HG02798 (cell line): ENCODE data around the gene LRP1B.
"Not testable (repeated sequence)": the region's sequence is repeated elsewhere in the genome, so short reads cannot be mapped to it uniquely, and the experiment has no call there.

ENCODE experiments used
- ATAC-seq: cut with Tn5 transposase; IDR thresholded peaks from one replicate; pipeline ENCODE4 v1.9.1; 2021; ENCODE audit warnings: mild to moderate bottlenecking; ENCODE audit not compliant: unreplicated experiment, poor library complexity

The LRP1B gene

DNA sequence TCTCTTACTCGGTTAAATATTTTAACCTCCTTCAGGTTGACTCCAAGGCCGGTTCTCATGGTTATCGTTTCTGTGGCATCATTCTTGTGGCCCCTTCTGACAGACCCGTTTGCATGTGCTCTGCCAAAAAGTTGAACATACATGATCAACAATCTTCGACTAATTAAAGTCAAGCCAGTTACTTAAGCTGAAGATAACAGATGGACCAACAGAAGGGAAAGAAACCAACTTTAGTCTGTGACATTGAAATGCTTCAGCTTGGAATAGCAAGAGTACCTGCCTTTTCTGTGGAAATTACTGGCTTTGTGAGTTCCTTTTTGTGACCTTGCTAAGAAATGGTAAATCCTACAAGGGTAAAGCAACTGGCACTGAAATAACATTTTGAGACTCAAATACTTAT lies 1429.1 kb downstream of the LRP1B start:
- ATAC-seq = no peak

DNA sequence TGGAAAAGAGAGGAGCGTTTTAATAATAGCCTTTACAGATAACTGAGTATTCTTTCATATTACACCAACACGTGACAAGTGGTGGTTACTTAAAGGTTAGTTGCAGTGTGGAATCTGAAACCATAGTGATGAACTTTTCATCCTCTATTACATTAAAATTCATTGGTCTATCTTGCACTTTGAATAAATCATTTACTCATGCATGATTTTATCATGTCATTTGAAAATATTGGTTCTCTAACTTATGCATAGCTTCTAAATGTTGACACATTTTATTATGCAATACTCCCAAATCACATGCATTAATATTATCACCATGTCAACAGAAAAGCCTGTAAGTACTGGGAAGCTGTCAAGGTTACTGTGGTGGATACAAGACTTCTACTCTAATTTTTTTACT lies 1432.2 kb downstream of the LRP1B start:
- no peak for ATAC-seq

DNA sequence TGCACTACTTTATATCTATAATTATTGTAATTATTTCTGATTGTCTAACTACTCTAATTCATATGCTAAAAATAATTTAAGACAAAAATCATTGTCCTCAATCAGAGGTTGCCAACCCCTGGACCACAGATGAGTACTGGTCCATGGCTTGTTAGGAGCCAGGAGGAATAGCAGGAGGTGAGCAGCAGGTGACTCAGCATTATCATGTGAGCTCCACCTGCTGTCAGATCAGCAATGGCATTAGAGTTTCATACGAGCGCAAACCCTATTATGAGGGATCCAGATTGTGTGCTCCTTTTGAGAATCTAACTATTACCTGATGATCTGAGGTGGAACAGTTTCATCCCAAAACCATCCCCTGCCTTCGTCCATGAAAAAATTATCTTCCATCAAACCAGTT lies 1434.4 kb downstream of the LRP1B start:
- no peak for ATAC-seq

GRCh38 chr2:140695155-140695554 lies 1435.7 kb downstream of the LRP1B start:
- no peak for ATAC-seq

GRCh38 chr2:140687825-140688224 lies 1443.0 kb downstream of the LRP1B start:
- ATAC-seq = no peak

DNA sequence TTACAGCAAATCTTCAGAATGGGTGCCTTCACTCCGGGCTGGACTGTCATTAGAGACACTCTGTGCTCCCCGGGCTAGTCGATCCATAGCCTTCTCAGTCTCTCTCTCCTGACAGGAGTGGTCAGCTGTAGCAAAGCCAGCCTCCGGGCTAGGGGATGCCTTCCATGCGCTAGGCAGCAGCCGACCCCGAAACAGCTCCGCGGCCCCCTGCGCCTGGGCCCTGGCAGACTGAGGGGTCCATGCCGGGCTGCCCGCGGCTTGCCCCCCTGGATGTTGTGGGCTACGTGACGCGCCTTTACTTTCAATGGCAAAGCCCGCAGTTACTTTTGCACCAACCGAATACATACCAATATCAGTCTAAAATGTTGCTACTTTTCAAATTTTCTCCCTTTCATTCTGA lies 1447.2 kb downstream of the LRP1B start:
- ATAC-seq = no peak

DNA sequence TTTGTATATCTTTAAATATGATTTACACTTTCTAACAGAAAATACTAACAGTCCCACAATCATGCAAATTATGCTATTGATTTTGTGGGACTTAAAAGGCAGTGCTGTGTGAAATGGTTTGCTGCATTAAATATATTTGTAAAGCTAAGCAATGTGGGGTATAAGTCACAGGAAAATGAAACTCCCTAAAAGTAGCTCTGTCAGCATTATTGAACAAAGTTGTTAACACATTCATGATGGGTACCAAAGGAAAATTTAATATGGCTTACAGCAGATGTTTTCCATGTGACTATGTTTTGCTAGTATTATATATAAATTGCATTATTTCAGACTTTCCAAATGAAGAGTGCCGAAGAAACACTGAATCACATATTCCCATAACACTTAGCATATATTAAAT lies 1450.0 kb downstream of the LRP1B start:
- no peak for ATAC-seq

DNA sequence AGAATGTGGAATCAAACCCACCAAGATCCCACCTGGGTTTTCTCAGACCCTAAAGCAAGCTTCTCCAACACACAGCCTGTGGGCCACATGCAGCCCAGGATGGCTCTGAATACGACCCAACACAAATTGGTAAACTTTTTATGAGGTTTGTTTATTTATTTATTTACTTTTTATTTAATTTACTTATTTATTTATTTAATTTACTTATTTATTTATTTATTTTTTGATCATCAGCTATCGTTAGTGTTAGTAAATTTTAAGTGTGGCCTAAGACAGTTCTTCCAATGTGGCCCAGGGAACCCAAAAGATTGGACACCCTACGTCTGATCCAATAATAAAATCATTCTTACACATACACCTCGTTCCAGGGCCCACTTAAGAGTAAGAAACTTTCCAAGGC lies 1451.1 kb downstream of the LRP1B start:
- ATAC-seq = no peak

DNA sequence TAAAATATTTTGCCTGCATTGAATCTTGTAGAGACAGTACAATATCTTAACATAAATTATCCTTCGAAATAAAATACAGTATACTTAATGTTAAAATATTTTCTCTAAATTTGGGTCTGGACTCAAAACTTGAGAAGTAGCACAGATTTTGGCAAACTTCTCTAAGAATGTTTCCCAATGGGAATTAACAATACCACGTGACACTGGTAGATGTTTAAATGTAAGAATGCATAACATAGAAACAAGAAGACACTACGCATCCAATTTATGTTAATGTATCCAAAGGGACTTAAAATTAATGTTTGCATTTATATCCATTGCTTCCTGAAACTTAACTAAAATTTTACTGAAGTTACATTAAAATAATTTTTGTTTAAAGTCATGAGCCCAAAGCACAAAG lies 1460.9 kb downstream of the LRP1B start:
- no peak for ATAC-seq

- no peak for ATAC-seq
Measured at GRCh38 chr2:140667203-140667602, 1463.6 kb downstream of the LRP1B start.

- no peak for ATAC-seq
Measured at GRCh38 chr2:140662504-140662903, 1468.3 kb downstream of the LRP1B start.

- ATAC-seq = no peak
Measured at GRCh38 chr2:140658760-140659692, 1471.8 kb downstream of the LRP1B start.

DNA sequence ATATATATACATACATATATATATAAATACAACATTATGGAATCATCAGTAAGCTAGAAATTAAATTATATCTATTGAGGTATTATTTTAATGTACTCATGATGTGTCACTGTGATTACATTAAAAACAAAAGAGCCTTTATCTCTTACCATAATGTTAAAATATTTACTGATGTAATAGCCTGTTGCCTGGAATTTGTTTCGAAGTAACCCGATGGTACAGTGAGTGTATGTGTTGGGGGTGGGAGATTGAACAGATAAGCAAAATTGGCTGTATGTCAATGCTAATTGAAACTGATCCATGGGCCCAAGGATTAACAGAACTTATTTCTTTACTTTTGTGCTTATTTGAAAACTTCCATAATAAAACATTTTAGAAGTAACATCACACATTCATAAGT lies 1473.2 kb downstream of the LRP1B start:
- no peak for ATAC-seq

DNA sequence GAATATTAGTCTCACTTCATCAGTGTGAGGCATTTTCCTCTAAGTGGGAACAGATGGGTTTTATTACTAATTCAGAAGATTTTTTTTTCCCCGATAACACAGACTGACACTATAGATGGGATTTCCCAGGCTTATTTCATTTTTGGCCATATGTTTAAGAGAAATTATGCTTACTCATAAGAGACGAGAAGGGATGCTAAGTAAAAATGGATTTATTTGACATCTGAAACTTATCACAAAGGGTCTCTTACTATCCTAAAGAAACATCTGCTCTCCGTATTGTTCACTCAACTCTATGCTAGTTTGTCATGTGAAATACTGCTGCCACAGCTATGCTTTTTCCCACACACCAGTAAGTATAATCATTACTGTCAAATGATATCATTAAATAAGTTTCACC lies 1476.3 kb downstream of the LRP1B start:
- no peak for ATAC-seq

GRCh38 chr2:140650825-140651224 lies 1480.0 kb downstream of the LRP1B start:
- ATAC-seq = no peak

GRCh38 chr2:140650134-140650533 lies 1480.7 kb downstream of the LRP1B start:
- not testable (repeated sequence) for ATAC-seq

DNA sequence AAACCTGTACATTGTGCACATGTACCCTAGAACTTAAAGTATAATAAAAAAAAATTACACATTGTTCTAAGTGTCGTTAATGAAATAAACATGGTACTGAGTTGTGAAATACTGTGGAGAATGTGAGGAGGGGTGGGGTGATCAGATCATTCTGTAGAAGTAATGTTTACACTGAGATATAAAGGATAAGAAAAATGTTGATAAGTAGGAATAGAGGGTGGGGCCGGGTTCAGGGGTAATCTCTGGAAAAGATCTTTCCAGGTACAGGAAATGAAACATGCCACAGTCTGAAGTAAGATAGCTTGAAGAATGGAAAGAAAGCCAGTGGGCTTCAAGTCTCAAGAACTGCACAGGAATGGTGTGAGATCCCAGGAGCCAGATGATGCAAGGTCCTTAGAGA lies 1482.4 kb downstream of the LRP1B start:
- no peak for ATAC-seq

DNA sequence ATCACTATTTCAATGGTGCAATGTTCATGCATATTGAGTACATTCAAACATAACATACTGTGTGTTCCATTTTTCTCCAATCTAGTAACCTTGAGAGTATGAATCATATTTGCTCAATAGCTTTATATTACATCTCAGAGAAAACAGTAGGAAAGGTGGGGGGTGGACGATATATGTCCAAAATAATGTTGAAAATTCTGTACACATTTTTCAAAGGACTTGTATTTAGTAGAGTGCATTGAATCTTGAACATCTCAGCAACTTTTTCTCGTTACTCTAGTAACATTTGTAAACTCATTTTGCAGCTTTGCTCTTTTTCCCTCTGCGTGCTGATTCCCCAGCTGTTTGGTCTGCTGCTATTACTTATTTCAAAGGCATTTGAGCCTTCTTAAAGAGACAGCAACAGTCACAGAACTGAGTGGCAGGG lies 1487.0 kb downstream of the LRP1B start:
- no peak for ATAC-seq

- ATAC-seq = peak; percentile 30
Measured at GRCh38 chr2:140641163-140641562, 1489.7 kb downstream of the LRP1B start.

DNA sequence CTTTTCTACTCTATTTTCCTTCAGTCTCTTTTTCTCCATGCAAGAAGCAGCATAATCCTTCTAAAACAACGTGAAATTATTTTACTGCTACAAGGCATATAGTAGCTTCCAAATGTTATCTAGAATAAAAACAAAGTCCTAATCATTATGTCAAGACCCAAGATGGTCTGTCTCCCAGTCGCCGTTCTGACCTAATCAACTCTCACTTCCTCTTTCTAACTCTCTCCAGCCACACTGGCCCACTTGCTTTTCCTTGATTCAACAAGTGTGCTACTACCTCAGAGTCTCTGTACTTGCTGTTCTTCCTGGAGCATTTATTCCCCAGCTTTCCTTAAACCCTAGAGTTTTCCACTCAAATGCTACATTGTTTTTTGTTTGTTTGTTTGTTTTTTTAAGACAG lies 1491.2 kb downstream of the LRP1B start:
- ATAC-seq = peak; percentile 84

- no peak for ATAC-seq
Measured at GRCh38 chr2:140630557-140630956, 1500.3 kb downstream of the LRP1B start.

DNA sequence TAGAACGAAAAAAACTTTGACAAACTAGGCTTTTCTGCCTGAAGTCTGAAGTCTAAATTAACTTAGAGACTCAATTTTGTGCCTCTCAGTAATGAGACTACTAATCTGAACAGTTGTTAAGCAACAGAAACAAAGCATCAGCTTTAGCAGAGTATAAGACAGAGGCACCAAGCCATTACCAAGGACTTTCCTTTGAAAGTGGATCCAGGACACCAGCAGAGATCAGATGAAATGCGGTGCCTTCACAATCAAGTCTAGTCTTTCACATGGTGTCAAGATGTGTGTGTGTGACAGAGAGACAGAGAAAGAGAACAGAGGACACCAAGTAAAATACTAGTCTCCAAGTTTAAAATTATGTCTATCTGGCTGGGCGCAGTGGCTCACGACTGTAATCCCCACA lies 1502.9 kb downstream of the LRP1B start:
- ATAC-seq = no peak
